ENCODE measurements around the gene APOBEC3G. TPM values are rescaled to one million over a fixed set of nuclear protein-coding genes. Genes with fewer than 3 reads are reported as not detected.

The APOBEC3G gene
- total and polyA plus RNA-seq, 2 of the 13 experiments (the other 11 are each of a cell fraction or from before 2014, with no cell fraction given): 3.2 to 4.1 TPM

- TF ChIP-seq HINFP (CRISPR knock-in tag; IDR thresholded peaks at IDR 0.05; ENCODE audit: low read depth): no peak
- TF ChIP-seq ARNT (IDR thresholded peaks at IDR 0.05): no peak
- TF ChIP-seq, protein P1, sequence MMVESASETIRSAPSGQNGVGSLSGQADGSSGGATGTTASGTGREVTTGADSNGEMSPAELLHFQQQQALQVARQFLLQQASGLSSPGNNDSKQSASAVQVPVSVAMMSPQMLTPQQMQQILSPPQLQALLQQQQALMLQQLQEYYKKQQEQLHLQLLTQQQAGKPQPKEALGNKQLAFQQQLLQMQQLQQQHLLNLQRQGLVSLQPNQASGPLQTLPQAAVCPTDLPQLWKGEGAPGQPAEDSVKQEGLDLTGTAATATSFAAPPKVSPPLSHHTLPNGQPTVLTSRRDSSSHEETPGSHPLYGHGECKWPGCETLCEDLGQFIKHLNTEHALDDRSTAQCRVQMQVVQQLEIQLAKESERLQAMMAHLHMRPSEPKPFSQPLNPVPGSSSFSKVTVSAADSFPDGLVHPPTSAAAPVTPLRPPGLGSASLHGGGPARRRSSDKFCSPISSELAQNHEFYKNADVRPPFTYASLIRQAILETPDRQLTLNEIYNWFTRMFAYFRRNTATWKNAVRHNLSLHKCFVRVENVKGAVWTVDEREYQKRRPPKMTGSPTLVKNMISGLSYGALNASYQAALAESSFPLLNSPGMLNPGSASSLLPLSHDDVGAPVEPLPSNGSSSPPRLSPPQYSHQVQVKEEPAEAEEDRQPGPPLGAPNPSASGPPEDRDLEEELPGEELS (CRISPR knock-in tag; IDR thresholded peaks at IDR 0.05): no peak
- TF ChIP-seq RBAK (CRISPR knock-in tag; IDR thresholded peaks at IDR 0.05): no peak
- TF ChIP-seq MYNN (CRISPR knock-in tag; IDR thresholded peaks at IDR 0.05; ENCODE audit: low read depth): no peak
- no peak for TF ChIP-seq SOX5 (CRISPR knock-in tag; IDR thresholded peaks at IDR 0.05; ENCODE audit: borderline replicate concordance)
- TF ChIP-seq, protein P2, sequence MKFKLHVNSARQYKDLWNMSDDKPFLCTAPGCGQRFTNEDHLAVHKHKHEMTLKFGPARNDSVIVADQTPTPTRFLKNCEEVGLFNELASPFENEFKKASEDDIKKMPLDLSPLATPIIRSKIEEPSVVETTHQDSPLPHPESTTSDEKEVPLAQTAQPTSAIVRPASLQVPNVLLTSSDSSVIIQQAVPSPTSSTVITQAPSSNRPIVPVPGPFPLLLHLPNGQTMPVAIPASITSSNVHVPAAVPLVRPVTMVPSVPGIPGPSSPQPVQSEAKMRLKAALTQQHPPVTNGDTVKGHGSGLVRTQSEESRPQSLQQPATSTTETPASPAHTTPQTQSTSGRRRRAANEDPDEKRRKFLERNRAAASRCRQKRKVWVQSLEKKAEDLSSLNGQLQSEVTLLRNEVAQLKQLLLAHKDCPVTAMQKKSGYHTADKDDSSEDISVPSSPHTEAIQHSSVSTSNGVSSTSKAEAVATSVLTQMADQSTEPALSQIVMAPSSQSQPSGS (CRISPR knock-in tag; IDR thresholded peaks at IDR 0.05): no peak
Observed at GRCh38 chr22:39123751-39124581, 46.9 kb downstream of the APOBEC3G start (continued).

Data from HepG2 (cell line).